Right kidney (tissue), 1 donor: ENCODE results near the gene LRRC25.
"Not testable (repeated sequence)": the region's sequence is repeated elsewhere in the genome, so short reads cannot be mapped to it uniquely, and the experiment has no call there.

Experiments used
- DNase-seq: peaks from one replicate; pipeline ENCODE4 v3.0.0-alpha.2; 2016

The LRRC25 gene

DNA sequence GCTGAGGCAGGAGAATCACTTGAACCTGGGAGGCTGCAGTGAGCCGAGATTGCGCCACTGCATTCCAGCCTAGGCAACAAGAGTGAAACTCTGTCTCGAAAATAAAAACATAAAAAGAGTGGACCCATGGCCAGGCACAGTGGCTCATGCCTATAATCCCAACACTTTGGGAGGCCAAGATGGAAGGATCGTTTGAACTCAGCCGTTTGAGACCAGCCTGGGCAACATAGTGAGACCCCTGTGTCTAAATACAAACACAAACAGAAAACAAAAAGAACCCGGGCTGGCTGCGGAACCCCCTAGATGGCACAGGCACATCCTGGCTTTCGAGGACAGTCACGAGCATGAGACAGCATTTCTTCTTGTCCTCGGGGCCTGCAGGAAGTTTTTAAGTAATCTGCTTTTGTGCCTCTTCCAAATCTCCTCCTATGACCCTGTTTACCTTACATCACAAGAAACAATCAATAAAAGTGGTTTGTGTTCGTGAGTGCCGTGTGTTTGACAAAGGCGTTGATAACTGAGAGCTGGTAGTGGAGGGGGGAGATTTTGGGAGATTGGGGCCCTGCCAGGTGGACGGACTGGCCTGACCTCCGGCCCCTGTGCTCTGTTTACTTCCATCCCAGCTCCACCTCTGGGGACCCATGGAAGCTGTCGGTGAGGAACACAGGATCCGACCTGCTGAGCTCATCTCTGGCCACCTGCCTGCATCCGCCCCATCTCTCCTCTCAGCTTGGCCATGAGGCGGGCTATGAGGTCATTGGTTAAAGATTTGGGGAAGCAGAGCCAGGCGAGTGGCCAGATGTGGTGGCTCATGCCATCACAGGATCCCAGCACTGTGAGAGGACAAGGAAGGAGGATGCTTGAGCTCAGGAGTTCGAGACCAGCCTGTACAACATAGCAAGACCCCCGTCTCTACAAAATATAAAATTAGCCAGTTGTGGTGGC, 17.3 kb downstream of the LRRC25 start:
- DNase-seq = no peak

DNA sequence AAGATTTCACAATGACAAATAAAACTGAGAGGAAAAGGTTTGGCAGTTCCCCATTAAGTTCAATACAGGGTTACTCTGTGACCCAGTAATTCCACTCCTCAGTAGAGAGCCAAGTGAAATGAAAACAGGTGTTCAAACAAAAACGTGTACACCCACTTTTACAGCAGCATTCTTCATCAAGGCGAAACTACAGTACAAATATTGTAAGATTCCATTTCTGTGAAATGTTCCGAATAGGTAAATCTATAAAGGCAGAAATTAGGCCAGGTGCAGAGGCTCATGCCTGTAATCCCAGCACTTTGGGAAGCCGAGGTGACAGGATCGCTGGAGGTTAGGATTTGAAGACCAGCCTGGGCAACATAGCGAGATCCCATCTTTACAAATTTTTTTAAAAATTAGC, 20.4 kb downstream of the LRRC25 start:
- no peak for DNase-seq

GRCh38 chr19:18373892-18374629, 23.4 kb downstream of the LRRC25 start:
- peak; percentile 56 for DNase-seq

DNA sequence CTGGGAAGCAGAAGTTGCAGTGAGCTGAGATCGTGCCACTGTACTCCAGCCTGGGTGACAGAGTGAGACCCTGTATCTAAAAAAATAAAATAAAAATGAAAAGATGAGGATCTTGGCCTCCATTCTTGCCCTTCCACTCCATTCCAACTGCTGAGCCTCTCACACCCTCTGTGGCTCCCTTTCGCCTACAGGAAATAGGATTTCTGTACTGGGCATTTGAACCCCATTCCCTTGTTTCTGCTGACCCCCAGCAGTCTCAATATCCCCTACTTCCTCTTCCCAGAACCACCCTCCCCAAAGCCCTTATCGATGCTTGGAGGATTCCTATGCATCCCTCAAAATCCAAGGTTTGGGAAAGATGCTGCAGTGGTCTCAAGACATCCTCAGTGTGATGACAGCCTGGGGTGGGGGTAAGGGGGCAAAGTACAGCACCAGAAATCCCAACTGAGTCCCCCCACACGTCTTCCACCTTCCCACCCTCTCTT, 24.0 kb downstream of the LRRC25 start:
- no peak for DNase-seq

DNA sequence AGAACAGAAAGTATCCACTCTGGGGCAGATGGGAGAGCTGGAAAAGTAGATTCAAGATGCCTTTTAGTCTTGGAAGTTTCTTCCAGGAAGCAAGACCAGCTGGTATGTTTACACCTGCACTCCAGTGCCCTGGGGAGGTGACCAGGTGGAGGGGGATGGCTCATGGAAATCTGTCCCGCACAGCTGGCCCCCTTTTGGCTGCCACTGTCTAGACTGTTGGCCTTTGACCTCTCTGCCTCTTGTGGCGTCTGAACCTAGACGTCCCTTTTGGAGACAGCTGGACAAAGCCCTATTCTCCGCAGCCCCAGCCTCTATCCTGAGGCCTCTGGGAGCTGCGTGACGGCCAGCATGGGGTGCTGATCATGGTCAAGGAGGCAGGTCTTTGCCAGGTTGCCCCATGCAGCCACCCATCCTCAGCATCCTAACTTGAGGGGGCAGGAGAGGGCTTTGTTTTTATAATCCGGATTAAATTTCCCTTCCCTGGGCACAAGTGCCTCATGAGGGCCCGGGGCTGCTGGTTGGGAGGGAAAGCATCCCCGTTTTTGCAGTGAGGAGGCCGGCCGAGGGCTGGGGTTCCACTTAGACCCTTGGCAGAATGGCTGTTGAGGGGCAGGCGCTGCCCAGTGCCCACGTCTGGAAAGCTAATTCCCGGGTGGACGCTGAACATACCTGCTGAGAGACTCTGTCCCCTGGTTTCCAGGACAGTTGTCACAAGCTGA, 28.8 kb downstream of the LRRC25 start:
- DNase-seq = no peak

DNA sequence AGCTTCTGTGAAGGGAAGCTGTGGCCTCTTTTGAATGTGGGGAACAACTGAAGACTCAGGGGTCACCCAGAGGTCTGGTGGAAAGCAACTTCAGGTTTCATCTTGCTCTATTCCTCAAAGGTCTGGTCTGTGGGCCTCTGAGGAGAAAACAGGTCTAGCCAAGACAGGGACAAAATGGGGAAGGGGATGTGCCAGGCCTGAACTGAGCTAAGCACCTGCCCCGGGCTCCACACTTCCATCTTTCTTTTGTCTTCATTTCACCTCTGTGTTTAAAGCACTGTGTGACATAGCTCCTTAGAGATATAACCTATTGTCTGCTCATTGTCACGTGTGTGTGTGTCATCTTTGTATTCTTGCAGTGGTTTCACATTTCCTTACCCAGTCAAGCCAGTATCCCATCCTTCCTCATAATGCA, 31.4 kb downstream of the LRRC25 start:
- no peak for DNase-seq

- DNase-seq = no peak
Measured at GRCh38 chr19:18364826-18365528, 32.4 kb downstream of the LRRC25 start.

DNA sequence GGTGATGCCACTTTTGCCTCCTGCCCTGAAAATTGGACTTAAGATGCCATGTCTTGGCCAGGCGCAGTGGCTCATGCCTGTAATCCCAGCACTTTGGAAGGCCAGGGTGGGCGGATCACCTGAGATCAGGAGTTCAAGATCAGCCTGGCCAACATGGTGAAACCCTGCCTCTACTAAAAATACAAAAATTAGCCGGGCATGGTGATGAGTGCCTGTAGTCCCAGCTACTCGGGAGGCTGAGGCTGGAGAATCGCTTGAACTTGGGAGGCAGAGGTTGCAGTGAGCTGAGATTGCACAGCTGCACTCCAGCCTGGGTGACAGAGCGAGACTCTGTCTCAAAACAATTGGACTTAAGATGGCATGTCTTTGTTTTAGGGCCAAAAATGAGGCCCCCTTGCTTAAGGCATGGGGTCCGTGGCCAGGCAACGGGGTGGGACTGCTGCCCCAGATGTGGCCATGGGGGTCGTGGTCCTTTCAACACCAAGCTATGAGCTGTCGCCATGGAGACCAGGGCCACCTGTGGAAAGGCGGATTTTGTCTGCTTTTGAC, 33.1 kb downstream of the LRRC25 start:
- DNase-seq = peak; percentile 63

DNA sequence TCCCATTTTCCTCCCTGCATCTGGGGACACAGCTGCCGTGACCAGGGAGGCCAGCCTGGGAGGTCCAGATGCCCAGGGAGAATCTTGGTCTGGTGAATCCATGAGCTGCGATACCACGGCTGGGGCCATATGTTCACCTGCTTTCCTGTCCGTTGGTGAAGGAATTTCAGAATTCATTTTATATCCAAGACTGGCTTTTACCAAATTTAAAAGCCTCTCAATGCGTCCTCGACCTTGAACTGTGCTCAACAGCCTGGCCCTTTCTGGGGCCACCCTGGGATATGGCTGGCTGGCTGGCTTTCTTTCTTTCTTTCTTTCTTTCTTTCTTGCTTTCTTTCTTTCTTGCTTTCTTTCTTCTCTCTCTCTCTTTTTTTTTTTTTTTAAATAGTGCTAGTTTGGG, 33.6 kb downstream of the LRRC25 start:
- DNase-seq = no peak

DNA sequence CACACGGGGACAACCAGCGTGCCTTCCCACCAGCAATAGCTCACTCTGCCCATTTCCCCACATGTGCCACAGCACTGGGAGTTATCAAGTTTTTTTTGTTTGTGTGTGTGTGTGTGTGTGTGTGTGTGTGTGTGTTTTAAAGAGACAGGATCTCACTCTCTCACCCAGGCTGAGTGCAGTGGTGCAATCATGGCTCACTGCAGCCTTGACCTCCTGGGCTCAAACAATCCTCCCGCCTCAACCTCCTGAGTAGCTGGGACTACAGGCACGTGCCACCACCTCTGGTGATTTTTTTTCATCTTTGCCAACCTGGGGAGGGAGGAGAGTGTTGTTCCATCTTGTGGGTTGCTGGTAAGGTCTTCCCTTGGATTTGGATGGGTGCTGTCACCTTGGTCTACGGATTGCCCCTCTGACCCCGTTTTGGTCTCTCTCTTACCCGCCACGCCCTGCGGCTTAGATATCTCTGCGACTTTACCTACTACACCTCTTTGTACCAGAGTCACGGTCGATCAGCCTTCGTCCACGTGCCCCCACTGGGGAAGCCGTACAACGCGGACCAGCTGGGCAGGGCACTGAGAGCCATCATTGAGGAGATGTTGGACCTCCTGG, 34.4 kb downstream of the LRRC25 start:
- no peak for DNase-seq

DNA sequence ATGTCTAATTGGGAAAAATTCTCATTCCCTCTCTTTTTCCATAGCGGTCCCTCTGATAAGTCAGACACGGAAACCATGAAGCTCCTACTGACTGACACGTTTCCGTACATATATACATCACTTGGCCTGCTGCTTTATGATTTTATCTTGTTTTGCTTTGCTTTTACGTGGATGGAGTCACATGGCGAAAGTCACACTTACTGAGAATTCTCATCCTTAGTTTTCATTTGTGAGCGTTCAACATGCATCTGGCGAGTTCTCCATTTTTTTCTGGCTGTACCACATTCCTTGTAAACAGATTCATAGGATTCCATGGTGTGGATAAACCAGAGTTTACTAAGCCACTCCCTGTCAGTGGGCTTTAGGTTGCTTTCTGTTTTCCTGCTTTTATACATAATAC, 35.8 kb downstream of the LRRC25 start:
- DNase-seq = no peak

DNA sequence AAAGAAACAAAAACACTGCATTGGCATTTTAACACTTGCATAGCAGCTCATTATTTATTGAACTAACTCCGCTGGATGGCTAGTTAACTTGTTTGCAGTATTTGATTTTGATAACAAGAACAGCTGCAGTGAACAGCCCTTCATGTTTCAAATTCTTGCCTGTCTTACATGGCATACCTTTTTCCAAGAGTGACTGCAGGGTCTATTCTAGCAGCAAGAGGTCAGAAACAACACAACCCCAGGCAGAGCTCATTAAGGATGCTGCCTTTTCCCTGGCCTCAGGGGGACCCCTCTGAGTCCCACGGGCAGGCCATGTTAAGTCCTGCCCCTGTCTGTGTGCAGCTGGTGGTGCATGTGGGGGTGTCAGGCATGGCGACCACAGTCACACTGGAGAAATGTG, 40.4 kb downstream of the LRRC25 start:
- DNase-seq = no peak

GRCh38 chr19:18354743-18355142, 42.7 kb downstream of the LRRC25 start:
- not testable (repeated sequence) for DNase-seq

DNA sequence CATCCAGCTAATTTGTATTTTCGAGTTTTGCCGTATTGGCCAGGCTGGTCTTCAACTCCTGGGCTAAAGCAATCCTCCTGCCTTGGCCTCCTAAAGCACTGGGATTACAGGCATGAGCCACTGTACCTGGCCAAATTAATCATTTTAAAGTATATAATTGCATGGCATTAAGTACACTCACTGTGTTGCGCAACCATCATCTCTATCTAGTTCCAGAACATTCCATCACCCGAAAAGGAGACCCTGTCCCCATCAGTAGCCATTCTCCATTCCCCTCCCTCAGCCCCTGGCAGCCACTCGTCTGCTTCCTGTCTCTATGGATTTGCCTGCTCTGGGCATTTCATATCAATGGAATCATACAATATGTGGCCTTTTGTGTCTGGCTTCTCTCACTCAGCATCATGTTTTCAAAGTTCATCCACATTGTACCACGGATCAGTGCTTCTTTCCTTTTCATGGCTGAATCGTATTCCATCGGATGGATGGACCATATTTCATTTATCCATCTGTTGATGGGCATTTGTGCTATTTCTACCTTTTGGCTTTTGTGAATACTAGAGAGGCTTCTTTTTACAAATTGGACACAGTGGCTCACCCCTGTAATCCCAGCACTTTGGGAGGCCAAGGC, 43.9 kb downstream of the LRRC25 start:
- DNase-seq = no peak

DNA sequence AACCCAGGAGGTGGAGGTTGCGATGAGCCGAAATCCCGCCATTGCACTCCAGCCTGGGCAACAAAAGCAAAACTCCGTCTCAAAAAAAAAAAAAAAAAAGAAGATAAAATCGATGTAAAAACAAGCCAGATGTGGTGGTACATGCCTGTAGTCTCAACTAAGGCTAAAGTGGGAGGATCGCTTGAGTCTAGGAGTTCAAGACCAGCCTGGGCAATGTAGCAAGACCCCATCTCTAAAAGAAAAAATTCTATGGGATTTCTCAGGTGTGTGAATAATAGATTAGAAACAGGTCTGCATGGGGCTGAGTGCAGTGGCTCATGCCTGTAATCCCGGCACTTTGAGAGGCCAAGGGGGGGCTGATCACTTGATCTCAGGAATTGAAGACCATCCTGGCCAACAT, 45.9 kb downstream of the LRRC25 start:
- no peak for DNase-seq

- no peak for DNase-seq
Measured at GRCh38 chr19:18350490-18350889, 46.9 kb downstream of the LRRC25 start.

DNA sequence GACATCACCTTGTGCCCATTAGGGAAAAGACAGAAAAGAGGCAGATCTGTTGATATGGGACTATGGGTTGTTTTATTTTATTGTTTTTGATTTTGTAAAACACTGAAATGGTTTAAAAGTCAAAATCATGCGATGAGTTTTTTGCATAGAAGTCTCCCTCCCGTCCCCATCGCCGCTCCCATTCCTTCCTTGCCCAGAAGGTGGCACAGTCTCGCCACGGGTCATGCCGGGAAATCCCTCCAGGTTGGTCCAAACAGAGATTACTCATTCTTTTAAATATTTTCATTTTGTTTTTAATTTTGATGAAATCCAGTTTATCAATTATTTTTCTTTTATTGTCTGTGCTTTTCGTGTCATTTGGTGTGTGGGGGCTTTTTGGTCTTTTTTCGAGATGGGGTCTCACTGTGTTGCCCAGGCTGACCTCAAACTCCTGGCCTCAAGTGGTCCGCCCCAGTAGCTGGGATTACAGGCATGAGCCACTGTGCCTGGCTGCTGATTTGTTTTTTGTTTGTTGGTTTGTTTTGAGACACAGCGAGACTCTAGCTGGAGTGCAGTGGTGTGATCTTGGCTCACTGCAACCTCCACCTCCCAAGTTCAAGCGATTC, 47.8 kb downstream of the LRRC25 start:
- DNase-seq = no peak

DNA sequence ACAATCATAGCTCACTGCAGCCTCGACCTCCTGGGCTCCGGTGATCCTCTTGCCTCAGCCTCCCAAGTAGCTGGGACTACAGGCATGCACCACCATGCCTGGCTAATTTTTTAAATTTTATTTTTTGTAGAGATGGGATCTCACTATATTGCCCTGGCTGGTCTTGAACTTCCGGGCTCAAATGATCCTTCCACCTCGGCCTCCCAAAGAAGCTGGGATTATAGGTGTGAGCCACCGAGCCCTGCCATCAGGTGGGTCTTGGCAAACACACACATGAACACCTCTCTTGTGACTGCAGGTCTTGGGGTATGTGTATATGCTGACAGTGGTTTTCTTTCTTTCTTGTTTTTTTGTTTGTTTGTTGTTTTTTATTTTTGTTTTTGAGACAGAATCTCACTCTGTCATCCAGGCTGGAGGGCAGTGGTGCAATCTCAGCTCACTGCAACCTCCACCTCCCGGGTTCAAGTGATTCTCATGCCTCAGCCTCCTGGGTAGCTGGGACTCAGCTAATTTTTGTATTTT, 48.5 kb downstream of the LRRC25 start:
- not testable (repeated sequence) for DNase-seq

- DNase-seq = no peak
Measured at GRCh38 chr19:18348171-18348570, 49.3 kb downstream of the LRRC25 start.

GRCh38 chr19:18346091-18346490, 51.3 kb downstream of the LRRC25 start:
- DNase-seq = no peak
